Prostate gland (tissue), 2 donors: Measurements from ENCODE around the gene CHST15. TPM values are rescaled to one million over a fixed set of nuclear protein-coding genes. Genes with fewer than 3 reads are reported as not detected.

ENCODE experiments used
- DNase-seq: peaks from one replicate; pipeline ENCODE4 v3.0.0-alpha.2; 2019; ENCODE audit warnings: low spot score
- H3K27ac ChIP-seq, 2 donors: fragments of 200-600 bp; sonication (generic); 2 replicates each; pipeline ENCODE4 v1.5.1; 2017 to 2019
- H3K27me3 ChIP-seq: fragments of 200-600 bp; sonication (generic); replicated peaks from 2 replicates; pipeline ENCODE4 v1.5.1; 2019; ENCODE audit not compliant: insufficient read depth
- H3K36me3 ChIP-seq, 2 donors: fragments of 200-600 bp; sonication (generic); 1 replicate in 1 of 2; 2 replicates in 1 of 2; pipeline versions ENCODE4 v1.5.1 to v1.8.1; 2017 to 2019
- H3K4me1 ChIP-seq: fragments of 200-600 bp; sonication (generic); replicated peaks from 2 replicates; pipeline ENCODE4 v1.5.1; 2019
- H3K4me3 ChIP-seq, 2 donors: fragments of 200-600 bp; sonication (generic); 2 replicates each; pipeline ENCODE4 v1.5.1; 2017 to 2019
- H3K9me3 ChIP-seq: fragments of 200-600 bp; sonication (generic); 2 replicates; pipeline ENCODE4 v1.5.1; 2017
- CTCF ChIP-seq, 4 experiments: fragments of 200-600 bp in 2 of 4; fragments of 450-650 bp in 2 of 4; sonication (generic) in 2 of 4; IDR thresholded peaks; 1 replicate in 3 of 4; 2 replicates in 1 of 4; pipeline ENCODE4 v1.5.1; 2016 to 2019; ENCODE audit warnings: antibody characterized with exemption in 4 of 4, mild to moderate bottlenecking in 2 of 4, moderate library complexity in 2 of 4
- POLR2A ChIP-seq: fragments of 450-650 bp; IDR thresholded peaks from one replicate; pipeline ENCODE4 v1.6.1; 2016; ENCODE audit warnings: antibody characterized with exemption, mild to moderate bottlenecking
- POLR2AphosphoS5 ChIP-seq: sonication (generic); formaldehyde crosslinking; IDR thresholded peaks from one replicate; pipeline ENCODE4 v1.6.1; 2017; ENCODE audit warnings: antibody characterized with exemption
- WGBS: methylation state at CpG from one replicate; pipeline ENCODE4 v1.1.5; 2018; 5-methylcytosine and 5-hydroxymethylcytosine counted together
- intact Hi-C: fragments of 100-400 bp; cut with DNase I; formaldehyde crosslinking; loops from one replicate; pipeline ENCODE4 v1.14.2; 2022
- total RNA-seq, 2 donors: library from RNA; depleted of rRNA; stranded (reverse); fragments of >200 nt; gene quantifications; one replicate each; pipeline ENCODE4 v1.1.0, GENCODE V29; 2016

CHST15 gene
- total RNA-seq, 2 donors from 2014 or later: 13.9 to 26.0 TPM

GRCh38 chr10:123997013-123997412, 96.4 kb downstream of the CHST15 start:
- H3K27ac ChIP-seq: no peak overlapping the region
- intact Hi-C loops: no loop called here
- DNase-seq: no peak

GRCh38 chr10:123996302-123996701, 97.1 kb downstream of the CHST15 start:
- intact Hi-C loops: no loop called here
- peaks cover 7% of the 10 kb centered on the region for H3K27me3 ChIP-seq
- 64% methylated on average over 7 of the region's 7 CpGs for WGBS
- TF ChIP-seq POLR2A (no peak), CTCF (IDR thresholded peaks at IDR 0.05) (no peak), POLR2AphosphoS5 (no peak)
- no peaks in the 10 kb centered on the region for H3K36me3 ChIP-seq
- H3K9me3 ChIP-seq: no peaks in the 10 kb centered on the region
- no peak for DNase-seq
- H3K4me1 ChIP-seq: no peaks in the 10 kb centered on the region
- H3K4me3 ChIP-seq: no peak overlapping the region
- H3K27ac ChIP-seq: no peak overlapping the region

More at GRCh38 chr10:123997013-123997412, 96.4 kb downstream of the CHST15 start:
- Histone ChIP-seq H3K4me3 (no peak overlapping the region), H3K27me3 (peaks cover 7% of the 10 kb centered on the region), H3K36me3 (no peaks in the 10 kb centered on the region), H3K9me3 (no peaks in the 10 kb centered on the region), H3K4me1 (no peaks in the 10 kb centered on the region)
- 91% methylated on average over 6 of the region's 6 CpGs for WGBS
- no peak for TF ChIP-seq CTCF (IDR thresholded peaks at IDR 0.05)
- TF ChIP-seq POLR2A: no peak
- no peak for TF ChIP-seq POLR2AphosphoS5

GRCh38 chr10:123995461-123996131, 97.8 kb downstream of the CHST15 start:
- Histone ChIP-seq H3K36me3 (no peaks in the 10 kb centered on the region), H3K27ac (no peak overlapping the region), H3K27me3 (peaks cover 7% of the 10 kb centered on the region), H3K4me3 (no peak overlapping the region), H3K9me3 (no peaks in the 10 kb centered on the region), H3K4me1 (no peaks in the 10 kb centered on the region)
- peak in 2 of 4 experiments; percentile 48 to 65 for TF ChIP-seq CTCF (IDR thresholded peaks at IDR 0.05)
- TF ChIP-seq POLR2AphosphoS5: no peak
- 15% methylated on average over 15 of the region's 27 CpGs for WGBS
- intact Hi-C loops: loop anchor here (1.0 kb wide), 1 partner anchor 394 kb away; no protein-coding TSS in a partner anchor
- DNase-seq: no peak

GRCh38 chr10:123995082-123995460, 98.3 kb downstream of the CHST15 start:
- no peaks in the 10 kb centered on the region for H3K9me3 ChIP-seq
- no peak for DNase-seq
- no peak overlapping the region for H3K27ac ChIP-seq
- 28% methylated on average over 11 of the region's 11 CpGs for WGBS
- intact Hi-C loops: loop anchor here (1.0 kb wide), 1 partner anchor 394 kb away; no protein-coding TSS in a partner anchor
- H3K4me3 ChIP-seq: no peak overlapping the region
- no peak for TF ChIP-seq POLR2A
- TF ChIP-seq POLR2AphosphoS5: no peak
- TF ChIP-seq CTCF (IDR thresholded peaks at IDR 0.05): no peak
- peaks cover 7% of the 10 kb centered on the region for H3K27me3 ChIP-seq
- no peaks in the 10 kb centered on the region for H3K36me3 ChIP-seq
- no peaks in the 10 kb centered on the region for H3K4me1 ChIP-seq
